ENCODE data around the gene SHANK3.
"Not testable (repeated sequence)": the region's sequence is repeated elsewhere in the genome, so short reads cannot be mapped to it uniquely, and the experiment has no call there.

The SHANK3 gene

GRCh38 chr22:50672471-50673230 is at the start of gene SHANK3:
Gene SHANK3, plus strand, starts transcription at chr22:50672823.
- no peak for DNase-seq

GRCh38 chr22:50624347-50625130 is 48.1 kb upstream of the SHANK3 start:
- DNase-seq = no peak

GRCh38 chr22:50625131-50625567 is 47.5 kb upstream of the SHANK3 start:
- DNase-seq = no peak

- no peak for DNase-seq
Observed at GRCh38 chr22:50625568-50626313, 46.9 kb upstream of the SHANK3 start.

- DNase-seq = no peak
Observed at GRCh38 chr22:50626314-50626849, 46.2 kb upstream of the SHANK3 start.

- DNase-seq = no peak
Observed at GRCh38 chr22:50626850-50627641, 45.6 kb upstream of the SHANK3 start.

- DNase-seq = no peak
Observed at GRCh38 chr22:50627642-50628542, 44.7 kb upstream of the SHANK3 start, which contains the start of gene ARSA. Gene ARSA, minus strand, starts transcription at chr22:50628152. Its CDS starts 373 bp downstream, at chr22:50627779.

GRCh38 chr22:50628543-50629134 is 44.0 kb upstream of the SHANK3 start:
- no peak for DNase-seq

- no peak for DNase-seq
Observed at GRCh38 chr22:50630376-50630775, 42.2 kb upstream of the SHANK3 start.

- no peak for DNase-seq
Observed at GRCh38 chr22:50633086-50633485, 39.5 kb upstream of the SHANK3 start.

- no peak for DNase-seq
Observed at GRCh38 chr22:50633771-50634170, 38.9 kb upstream of the SHANK3 start.

- DNase-seq = no peak
Observed at GRCh38 chr22:50635591-50635990, 37.0 kb upstream of the SHANK3 start.

GRCh38 chr22:50640296-50640695 is 32.3 kb upstream of the SHANK3 start:
- DNase-seq = not testable (repeated sequence)

- no peak for DNase-seq
Observed at GRCh38 chr22:50640857-50641647, 31.6 kb upstream of the SHANK3 start.

GRCh38 chr22:50641696-50642607 is 30.7 kb upstream of the SHANK3 start:
- DNase-seq = no peak

GRCh38 chr22:50643021-50643820 is 29.4 kb upstream of the SHANK3 start:
- DNase-seq = not testable (repeated sequence)

- DNase-seq = not testable (repeated sequence)
Observed at GRCh38 chr22:50643821-50644101, 28.9 kb upstream of the SHANK3 start.

GRCh38 chr22:50653256-50653655 is 19.4 kb upstream of the SHANK3 start:
- DNase-seq = no peak

Measured in NCI-H1417 treated with DMSO at 0.1 percent for 48 hours (cell line).